ENCODE results near the gene HERC4.
A peak's percentile ranks its signal among the peaks of the same experiment; 100 is the strongest.

GRCh38 chr10:67925449-67926005 lies 149.6 kb downstream of the HERC4 start:
- 0 out of 2 replicates have a peak, but pooled peaks have one; percentile 13 for TF ChIP-seq CTCF (conservative IDR thresholded peaks at IDR 0.05; ENCODE audit: low read depth, low read length)
- TF ChIP-seq EZH2phosphoT487 (IDR thresholded peaks at IDR 0.05; ENCODE audit: borderline replicate concordance, low read length) = no peak
- TF ChIP-seq EZH2 (IDR thresholded peaks at IDR 0.05; ENCODE audit: low read length, unreplicated experiment) = no peak

Measured in PC-3 (cell line).